MM.1S (cell line): ENCODE results near the gene NOS2.

Experiments used
- EZH2 ChIP-seq: fragments of 300-600 bp; sonication (generic); optimal IDR thresholded peaks from 2 replicates; pipeline ENCODE3; 2017; ENCODE audit warnings: low read depth, mild to moderate bottlenecking, antibody characterized with exemption, low read length, mixed read lengths
- EZH2phosphoT487 ChIP-seq: fragments of 300-600 bp; sonication (generic); IDR thresholded peaks from 2 replicates; pipeline ENCODE4 v1.6.1; 2018; ENCODE audit warnings: antibody characterized with exemption, low read length
- TF ChIP-seq, protein P1 (sequence below): fragments of 300-600 bp; sonication (generic); IDR thresholded peaks from 2 replicates; pipeline ENCODE4 v1.5.1; 2016; ENCODE audit warnings: antibody characterized with exemption, low read length, mixed read lengths

DNA sequence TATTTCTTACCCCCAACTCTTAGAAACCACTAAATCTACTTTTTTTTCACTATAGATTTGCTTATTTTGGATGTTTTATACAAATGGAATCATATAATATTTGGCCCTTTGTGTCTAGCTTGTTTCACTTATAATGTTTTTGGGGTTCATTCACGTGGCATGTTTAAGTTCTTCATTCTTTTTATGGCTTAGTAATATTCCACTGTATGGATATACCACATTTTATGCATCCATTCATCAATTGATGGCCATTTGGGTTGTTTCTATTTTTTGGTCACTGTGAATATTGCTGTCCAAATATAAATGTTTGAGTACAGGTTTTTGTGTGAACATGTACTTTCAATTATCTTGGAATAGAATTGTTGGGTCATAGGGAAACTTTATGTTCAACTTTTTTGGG, 9.2 kb upstream of the NOS2 start:
- TF ChIP-seq, protein P1, sequence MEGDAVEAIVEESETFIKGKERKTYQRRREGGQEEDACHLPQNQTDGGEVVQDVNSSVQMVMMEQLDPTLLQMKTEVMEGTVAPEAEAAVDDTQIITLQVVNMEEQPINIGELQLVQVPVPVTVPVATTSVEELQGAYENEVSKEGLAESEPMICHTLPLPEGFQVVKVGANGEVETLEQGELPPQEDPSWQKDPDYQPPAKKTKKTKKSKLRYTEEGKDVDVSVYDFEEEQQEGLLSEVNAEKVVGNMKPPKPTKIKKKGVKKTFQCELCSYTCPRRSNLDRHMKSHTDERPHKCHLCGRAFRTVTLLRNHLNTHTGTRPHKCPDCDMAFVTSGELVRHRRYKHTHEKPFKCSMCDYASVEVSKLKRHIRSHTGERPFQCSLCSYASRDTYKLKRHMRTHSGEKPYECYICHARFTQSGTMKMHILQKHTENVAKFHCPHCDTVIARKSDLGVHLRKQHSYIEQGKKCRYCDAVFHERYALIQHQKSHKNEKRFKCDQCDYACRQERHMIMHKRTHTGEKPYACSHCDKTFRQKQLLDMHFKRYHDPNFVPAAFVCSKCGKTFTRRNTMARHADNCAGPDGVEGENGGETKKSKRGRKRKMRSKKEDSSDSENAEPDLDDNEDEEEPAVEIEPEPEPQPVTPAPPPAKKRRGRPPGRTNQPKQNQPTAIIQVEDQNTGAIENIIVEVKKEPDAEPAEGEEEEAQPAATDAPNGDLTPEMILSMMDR = no peak
- no peak for TF ChIP-seq EZH2
- TF ChIP-seq EZH2phosphoT487 = no peak
